Fibroblast of lung (primary cell): ENCODE measurements around the gene ADAMTSL1. TPM values are rescaled to one million over a fixed set of nuclear protein-coding genes. Genes with fewer than 3 reads are reported as not detected.

Experiments used
- DNase-seq, 2 donors: peaks; one replicate each; pipeline versions ENCODE4 v3.0.0 to v3.0.0-alpha.2; 2010; ENCODE audit warnings: low read depth in 2 of 2
- H2AFZ ChIP-seq: 2 replicates; pipeline ENCODE4 v1.5.1; 2012; ENCODE audit warnings: low read length, control low read depth, inconsistent platforms
- H3K27ac ChIP-seq: 2 replicates; pipeline ENCODE4 v1.5.1; 2011; ENCODE audit warnings: low read length, control low read depth; ENCODE audit not compliant: insufficient read depth
- H3K27me3 ChIP-seq: 2 replicates; pipeline ENCODE4 v1.5.1; 2011; ENCODE audit warnings: mild to moderate bottlenecking, low read length; ENCODE audit not compliant: control insufficient read depth, insufficient read depth
- H3K36me3 ChIP-seq: 2 replicates; pipeline ENCODE4 v1.5.1; 2011; ENCODE audit warnings: low read length; ENCODE audit not compliant: control insufficient read depth, insufficient read depth
- H3K4me1 ChIP-seq: 2 replicates; pipeline ENCODE4 v1.5.1; 2011; ENCODE audit warnings: low read length; ENCODE audit not compliant: control insufficient read depth, insufficient read depth; ENCODE audit errors: extremely low read depth
- H3K4me2 ChIP-seq: 2 replicates; pipeline ENCODE4 v1.5.1; 2011; ENCODE audit warnings: low read length, control low read depth; ENCODE audit not compliant: insufficient read depth; ENCODE audit errors: extremely low read depth
- H3K4me3 ChIP-seq, 4 experiments: fragments of 200-600 bp in 1 of 4; sonication (generic) in 1 of 4; replicated peaks in 1 of 4; 2 replicates each; pipeline ENCODE4 v1.5.1; 2011 to 2016; ENCODE audit warnings: low read length in 4 of 4, low read depth in 3 of 4, mild to moderate bottlenecking in 3 of 4, control low read depth in 2 of 4, inconsistent platforms in 1 of 4, mixed read lengths in 1 of 4; ENCODE audit not compliant: insufficient read depth in 1 of 4; ENCODE audit errors: control extremely low read depth in 1 of 4
- H3K79me2 ChIP-seq: 2 replicates; pipeline ENCODE4 v1.5.1; 2012; ENCODE audit warnings: mild to moderate bottlenecking, low read length, inconsistent platforms; ENCODE audit not compliant: control insufficient read depth, insufficient read depth
- H3K9ac ChIP-seq: 2 replicates; pipeline ENCODE4 v1.5.1; 2011; ENCODE audit warnings: mild to moderate bottlenecking, low read length, control low read depth; ENCODE audit not compliant: insufficient read depth
- H3K9me3 ChIP-seq: 2 replicates; pipeline ENCODE4 v1.5.1; 2012; ENCODE audit warnings: low read depth, low read length; ENCODE audit not compliant: control insufficient read depth, insufficient read depth
- H4K20me1 ChIP-seq: 2 replicates; pipeline ENCODE4 v1.5.1; 2011; ENCODE audit warnings: low read length; ENCODE audit not compliant: control insufficient read depth, insufficient read depth; ENCODE audit errors: extremely low read depth
- CTCF ChIP-seq, 2 donors: IDR thresholded peaks in 1 of 2; conservative IDR thresholded peaks in 1 of 2; 1 replicate in 1 of 2; 2 replicates in 1 of 2; pipeline ENCODE4 v1.5.1; 2011 to 2012; ENCODE audit warnings: low read length in 2 of 2, control low read depth in 1 of 2, inconsistent platforms in 1 of 2, low read depth in 1 of 2, mild to moderate bottlenecking in 1 of 2
- EZH2 ChIP-seq: IDR thresholded peaks from 2 replicates; pipeline ENCODE4 v1.5.1; 2012; ENCODE audit warnings: low read length, control low read depth, mild to moderate bottlenecking; ENCODE audit errors: missing control alignments
- polyA plus RNA-seq, 2 donors: library from polyadenylated mRNA; depleted of rRNA in 1 of 2; stranded (reverse) in 1 of 2; unstranded in 1 of 2; fragments of >200 nt; gene quantifications; 2 replicates each; pipeline ENCODE4 v1.2.1, GENCODE V29; 2011 to 2012; ENCODE audit warnings: missing spikeins in 1 of 2
- total RNA-seq: library from RNA; depleted of rRNA; stranded (reverse); fragments of >200 nt; gene quantifications from 2 replicates; pipeline ENCODE4 v1.2.1, GENCODE V29; 2014

Gene ADAMTSL1
- total and polyA plus RNA-seq, 2 donors (not counting 1 experiment from before 2014, with no cell fraction given), result 19.3 to 27.9 TPM

- no peaks in the 10 kb centered on the region for H3K9me3 ChIP-seq
- H3K79me2 ChIP-seq, result no peaks in the 10 kb centered on the region
- no peaks in the 10 kb centered on the region for H3K36me3 ChIP-seq
- TF ChIP-seq CTCF (conservative IDR thresholded peaks at IDR 0.05 in 1 of 2, IDR thresholded peaks at IDR 0.05 in 1 of 2; ENCODE audit: low read depth in 1 of 2, low read length in 2 of 2) (no peak), EZH2 (no peak)
- no peak overlapping the region for H3K9ac ChIP-seq
- DNase-seq, result no peak
- no peak overlapping the region for H3K27ac ChIP-seq
- peaks cover 10% of the 10 kb centered on the region for H3K4me1 ChIP-seq
- no peaks in the 10 kb centered on the region for H4K20me1 ChIP-seq
- H3K4me2 ChIP-seq, result no peak overlapping the region
- H3K27me3 ChIP-seq, result no peaks in the 10 kb centered on the region
- H3K4me3 ChIP-seq, result no peak overlapping the region
- H2AFZ ChIP-seq, result no peak overlapping the region
Measured at GRCh38 chr9:18548456-18548855, 74.5 kb downstream of the ADAMTSL1 start.

- Histone ChIP-seq H3K4me3 (no peak overlapping the region), H3K27me3 (no peaks in the 10 kb centered on the region), H3K27ac (no peak overlapping the region), H4K20me1 (no peaks in the 10 kb centered on the region), H3K36me3 (no peaks in the 10 kb centered on the region), H3K9me3 (no peaks in the 10 kb centered on the region), H3K79me2 (no peaks in the 10 kb centered on the region), H2AFZ (no peak overlapping the region), H3K4me1 (peaks cover 3% of the 10 kb centered on the region), H3K9ac (no peak overlapping the region), H3K4me2 (no peak overlapping the region)
- no peak for DNase-seq
- TF ChIP-seq CTCF (conservative IDR thresholded peaks at IDR 0.05 in 1 of 2, IDR thresholded peaks at IDR 0.05 in 1 of 2; ENCODE audit: low read depth in 1 of 2, low read length in 2 of 2), result no peak
- no peak for TF ChIP-seq EZH2
Measured at GRCh38 chr9:18549772-18550171, 75.8 kb downstream of the ADAMTSL1 start.

GRCh38 chr9:18550286-18550685 lies 76.3 kb downstream of the ADAMTSL1 start:
- Histone ChIP-seq H3K9ac (no peak overlapping the region), H3K79me2 (no peaks in the 10 kb centered on the region)
- DNase-seq, result no peak

More at GRCh38 chr9:18550286-18550685, 76.3 kb downstream of the ADAMTSL1 start:
- no peak overlapping the region for H3K27ac ChIP-seq
- no peaks in the 10 kb centered on the region for H3K36me3 ChIP-seq
- no peaks in the 10 kb centered on the region for H3K9me3 ChIP-seq
- TF ChIP-seq EZH2 (no peak), CTCF (conservative IDR thresholded peaks at IDR 0.05 in 1 of 2, IDR thresholded peaks at IDR 0.05 in 1 of 2; ENCODE audit: low read depth in 1 of 2, low read length in 2 of 2) (no peak)
- H3K4me3 ChIP-seq, result no peak overlapping the region
- H4K20me1 ChIP-seq, result no peaks in the 10 kb centered on the region
- no peak overlapping the region for H3K4me2 ChIP-seq
- no peak overlapping the region for H2AFZ ChIP-seq
- no peaks in the 10 kb centered on the region for H3K4me1 ChIP-seq
- no peaks in the 10 kb centered on the region for H3K27me3 ChIP-seq
